Measurements from ENCODE around the gene SLC6A1.

SLC6A1 gene

DNA sequence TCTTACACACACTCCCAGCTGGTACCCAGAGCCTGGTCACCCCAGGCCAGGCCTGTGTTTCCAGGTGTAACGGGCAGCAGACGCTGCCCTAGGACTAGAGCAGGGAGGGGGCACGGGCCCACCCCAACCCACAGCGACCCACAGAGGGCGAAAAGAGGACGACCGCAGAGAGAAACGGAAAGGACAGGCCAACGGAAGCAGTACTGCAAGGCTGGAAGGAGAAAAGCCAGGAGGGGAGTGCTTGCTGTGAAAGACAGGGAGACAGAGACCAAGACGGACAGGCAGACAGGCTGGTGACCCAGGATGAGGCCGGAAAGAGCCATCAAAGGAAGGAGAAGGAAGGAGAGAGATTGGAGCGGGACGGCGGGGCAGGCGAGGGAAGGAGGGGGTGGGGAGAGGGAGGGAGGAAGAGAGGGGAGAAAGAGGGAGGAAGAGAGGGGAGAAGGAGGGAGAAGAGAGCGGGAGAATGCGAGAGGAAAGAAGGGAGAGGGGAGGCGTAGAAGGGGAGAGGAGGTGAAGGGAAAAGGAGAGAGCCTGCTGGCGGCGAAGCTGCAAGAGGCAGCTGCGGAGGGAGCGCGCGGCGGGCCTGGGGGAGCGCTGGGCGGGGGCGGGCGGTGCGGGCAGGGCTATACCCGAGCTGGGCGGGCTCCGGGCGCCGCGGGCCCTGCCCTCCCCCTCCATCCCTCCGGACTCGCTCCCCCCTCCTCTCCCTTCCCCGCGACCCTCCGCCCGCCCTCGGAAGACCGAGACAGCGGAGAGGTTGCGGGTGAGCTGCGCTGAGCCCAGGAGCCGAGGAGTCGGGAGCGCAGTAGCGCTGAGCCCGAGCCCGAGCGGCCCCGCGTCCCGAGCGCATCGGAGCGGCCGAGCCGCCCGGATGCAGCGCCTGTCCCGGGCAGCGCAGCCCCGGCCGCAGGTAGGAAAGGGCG lies at the start of gene SLC6A1:
Gene SLC6A1, plus strand, starts transcription at position 732 of the 926 bp plus-strand sequence. CDS start 24,464 bp downstream, outside the sequence.
- no peak for DNase-seq

DNA sequence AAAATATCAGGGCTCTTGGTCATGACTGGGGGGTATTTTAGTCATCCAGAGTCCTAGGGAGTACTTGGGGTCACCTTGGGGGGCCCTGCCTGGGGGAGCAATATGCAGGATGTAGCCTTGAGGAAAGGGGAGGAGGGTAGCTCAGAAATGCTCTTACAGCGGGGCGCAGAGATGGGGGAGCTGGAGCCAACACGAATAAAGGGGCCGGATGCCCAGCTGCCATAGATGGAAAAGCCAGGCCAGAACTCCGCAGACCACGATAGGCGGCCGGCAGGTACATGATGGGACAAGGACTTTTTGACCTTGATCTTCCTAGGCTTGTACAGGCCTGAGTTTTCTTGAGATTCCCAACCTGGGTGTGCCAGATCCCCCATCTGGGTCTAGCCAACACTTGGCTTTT lies 47.7 kb upstream of the SLC6A1 start:
- no peak for DNase-seq

DNA sequence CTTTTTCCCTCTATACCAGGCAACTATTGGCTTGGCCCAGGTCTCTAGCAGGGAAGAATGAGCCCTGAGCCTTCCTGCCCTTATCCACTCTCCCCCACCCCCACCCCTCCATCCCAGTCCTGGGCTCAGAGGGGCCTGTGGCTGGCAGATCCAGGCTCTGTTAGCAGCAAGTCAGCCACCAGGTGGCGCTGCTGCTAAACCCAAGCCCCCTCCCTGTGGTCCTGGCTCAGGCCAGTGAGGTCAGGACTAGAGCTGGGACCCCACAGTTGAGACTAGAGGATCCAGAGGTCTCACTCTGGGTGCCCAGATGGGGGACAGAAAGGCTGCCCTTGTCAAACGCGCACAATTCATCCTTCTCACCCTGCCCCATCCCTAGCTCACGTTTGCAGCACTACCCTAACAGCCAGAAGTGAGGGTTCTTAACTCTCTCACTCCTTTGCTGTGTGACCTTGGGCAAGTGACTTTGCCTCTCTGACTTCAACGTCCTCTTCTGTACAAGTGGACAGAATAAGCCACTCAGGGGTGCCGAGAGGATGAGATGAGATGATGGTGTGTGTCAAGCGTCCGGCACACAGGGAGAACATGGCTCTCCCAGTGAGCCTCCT lies 46.8 kb upstream of the SLC6A1 start:
- peak; percentile 50 for DNase-seq

DNA sequence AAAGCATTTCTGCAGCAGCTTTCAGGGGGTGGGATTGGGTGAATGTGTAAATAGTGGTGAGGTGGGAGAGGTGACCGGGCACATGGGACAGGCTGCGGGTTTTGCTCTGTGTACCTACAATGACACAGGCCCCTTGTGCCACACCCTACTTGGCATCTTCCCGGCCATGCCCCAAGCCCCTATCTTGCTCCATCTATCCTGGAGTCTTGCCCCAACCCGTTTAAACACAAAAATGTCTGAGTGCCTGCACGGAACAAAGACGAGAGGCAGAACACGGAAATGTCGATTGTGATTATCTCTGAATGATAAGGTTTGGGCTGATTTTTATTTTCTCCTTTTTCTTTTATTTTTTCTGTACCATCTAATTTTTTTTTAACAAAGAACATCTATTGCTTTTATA lies 46.0 kb upstream of the SLC6A1 start:
- DNase-seq, result no peak

DNA sequence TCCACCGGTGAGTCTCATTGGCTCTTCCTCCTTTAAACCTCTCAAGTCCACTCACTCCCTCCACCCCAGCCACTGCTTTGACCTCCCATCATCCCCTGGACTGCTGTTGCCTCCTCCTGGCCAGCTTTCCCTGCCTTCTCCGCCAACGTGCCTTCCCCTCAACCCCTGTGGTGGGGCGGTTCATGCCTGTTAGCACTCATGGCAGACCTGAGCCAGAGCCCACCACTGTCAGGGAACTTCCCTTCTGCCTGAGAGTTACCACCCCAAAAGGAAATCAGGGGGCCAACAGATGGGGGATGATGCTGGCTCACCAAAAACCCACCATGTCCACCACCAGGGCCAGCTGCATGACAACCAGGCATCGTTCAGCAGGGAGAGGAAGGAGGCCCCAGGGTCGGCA lies 44.2 kb upstream of the SLC6A1 start:
- no peak for DNase-seq

DNA sequence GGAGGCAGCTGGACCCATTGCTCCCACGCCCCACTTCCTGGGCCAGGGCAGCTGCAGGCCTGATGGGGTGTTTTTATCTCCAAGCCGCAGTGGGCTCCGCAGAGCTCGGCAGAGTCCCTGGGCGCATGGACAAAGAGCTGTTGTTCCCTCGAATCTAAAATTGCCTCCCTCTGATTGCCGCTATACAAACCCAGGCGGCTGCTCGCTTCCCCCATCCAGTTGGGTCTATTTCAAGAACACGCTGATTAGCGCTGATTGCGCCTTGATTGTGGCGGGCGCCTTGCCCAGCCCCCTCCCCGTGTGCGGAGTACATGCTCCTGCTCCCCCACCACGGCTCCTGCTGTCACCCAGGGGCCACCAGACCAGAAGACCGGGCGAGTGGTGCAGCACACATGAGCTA lies 43.4 kb upstream of the SLC6A1 start:
- no peak for DNase-seq

DNA sequence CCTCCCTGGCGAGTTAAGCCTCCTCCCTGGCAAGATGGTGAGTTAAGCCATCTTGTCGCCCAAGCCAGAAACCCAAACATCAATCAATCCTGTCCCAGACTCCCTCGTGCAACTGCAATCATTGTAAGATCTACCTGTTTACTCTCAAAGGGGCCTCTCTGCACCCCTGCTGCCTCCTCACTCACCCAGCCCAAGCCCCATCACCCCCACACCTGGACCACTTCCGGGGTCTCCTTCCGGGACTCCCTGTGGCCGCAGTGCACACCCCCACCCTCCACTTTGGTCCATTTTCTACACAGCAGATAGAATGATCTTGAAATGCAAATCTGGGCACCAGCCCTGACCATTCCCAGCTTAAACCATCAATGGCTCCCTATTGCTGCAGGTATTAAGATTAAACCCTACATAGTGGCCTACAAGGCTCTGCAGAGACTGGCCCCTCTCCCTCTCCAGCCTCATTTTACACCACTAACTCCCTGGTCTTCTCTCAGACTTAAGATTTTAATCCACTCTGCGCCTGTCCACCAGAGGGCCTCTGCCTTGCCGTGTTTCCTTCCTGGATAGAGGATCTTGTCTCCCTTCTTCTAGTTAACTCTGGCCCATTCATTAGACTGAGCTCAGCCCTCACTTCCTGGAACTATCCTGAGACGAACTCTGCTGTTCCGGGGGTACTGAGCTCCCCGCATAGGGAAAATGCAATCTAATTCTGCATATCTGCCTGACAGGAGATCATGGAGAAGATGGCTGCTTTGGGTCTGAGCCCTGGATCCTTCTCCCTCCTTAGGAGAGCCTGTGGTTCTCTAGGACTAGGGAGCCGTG lies 41.9 kb upstream of the SLC6A1 start:
- DNase-seq, result no peak

DNA sequence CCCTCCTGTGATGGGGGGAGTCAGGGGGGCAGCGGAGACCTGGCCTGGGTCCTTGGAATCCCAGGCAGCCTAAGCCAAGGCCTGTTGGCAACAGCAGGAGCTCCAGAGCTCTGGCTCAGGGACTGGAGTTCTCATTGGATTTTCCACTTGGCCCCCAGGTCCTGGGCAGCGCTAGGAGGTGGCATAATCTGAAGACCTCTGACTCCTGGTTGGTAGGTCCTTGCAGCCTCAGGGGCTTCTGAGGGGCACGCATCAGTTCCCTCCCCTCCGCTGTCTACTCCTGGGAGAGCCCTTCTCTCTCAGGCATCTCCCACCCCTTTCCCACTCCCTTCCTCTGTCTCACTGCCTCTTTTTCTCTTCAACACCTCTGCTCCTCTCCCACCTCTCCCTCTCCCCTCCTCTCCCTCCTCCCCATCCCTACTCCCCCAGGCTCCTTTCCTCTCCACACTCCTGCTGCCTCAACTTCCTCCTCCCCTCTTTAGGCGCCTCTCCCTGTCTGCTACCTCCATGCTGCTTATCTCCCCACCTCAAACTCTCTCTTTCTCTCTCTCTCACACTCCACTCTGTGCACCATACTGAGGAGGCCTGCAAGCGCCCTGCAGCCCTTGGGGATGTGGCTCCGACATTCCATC lies 41.1 kb upstream of the SLC6A1 start:
- no peak for DNase-seq

DNA sequence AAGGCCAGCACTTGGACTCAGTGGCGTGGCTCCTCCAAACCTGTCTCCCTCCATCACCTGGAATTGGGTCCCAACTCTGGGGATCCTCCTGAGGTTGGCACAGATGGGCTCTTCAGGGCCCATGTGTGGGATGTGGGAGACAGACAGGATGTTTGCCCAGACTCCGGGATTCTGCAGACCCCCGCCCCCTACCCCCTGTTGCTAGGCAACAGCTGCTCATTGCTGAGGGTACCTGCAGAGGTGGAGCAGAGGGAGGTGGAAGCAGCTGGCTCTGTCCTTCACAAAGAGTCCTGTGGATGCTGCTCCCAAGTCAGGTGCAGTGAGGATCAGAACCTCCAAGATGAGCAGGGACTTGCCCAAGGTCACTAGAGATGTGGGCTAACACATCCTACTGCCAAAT lies 40.0 kb upstream of the SLC6A1 start:
- DNase-seq, result no peak

DNA sequence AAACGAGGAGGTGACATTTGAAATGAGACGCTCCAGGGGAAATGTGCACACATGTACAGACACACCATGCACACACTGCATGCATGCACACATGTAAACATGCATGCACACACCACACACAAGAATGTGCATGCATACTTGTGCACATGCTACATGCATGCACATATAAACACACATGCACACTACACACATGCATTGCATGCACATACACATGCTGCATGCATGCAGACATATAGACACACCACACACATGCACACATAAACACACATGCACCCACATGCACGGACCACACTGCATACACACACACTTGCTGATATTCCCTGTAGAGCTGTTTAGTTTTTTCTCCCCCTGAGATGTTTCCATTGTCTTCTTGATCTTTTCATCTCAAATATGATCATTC lies 37.8 kb upstream of the SLC6A1 start:
- no peak for DNase-seq

DNA sequence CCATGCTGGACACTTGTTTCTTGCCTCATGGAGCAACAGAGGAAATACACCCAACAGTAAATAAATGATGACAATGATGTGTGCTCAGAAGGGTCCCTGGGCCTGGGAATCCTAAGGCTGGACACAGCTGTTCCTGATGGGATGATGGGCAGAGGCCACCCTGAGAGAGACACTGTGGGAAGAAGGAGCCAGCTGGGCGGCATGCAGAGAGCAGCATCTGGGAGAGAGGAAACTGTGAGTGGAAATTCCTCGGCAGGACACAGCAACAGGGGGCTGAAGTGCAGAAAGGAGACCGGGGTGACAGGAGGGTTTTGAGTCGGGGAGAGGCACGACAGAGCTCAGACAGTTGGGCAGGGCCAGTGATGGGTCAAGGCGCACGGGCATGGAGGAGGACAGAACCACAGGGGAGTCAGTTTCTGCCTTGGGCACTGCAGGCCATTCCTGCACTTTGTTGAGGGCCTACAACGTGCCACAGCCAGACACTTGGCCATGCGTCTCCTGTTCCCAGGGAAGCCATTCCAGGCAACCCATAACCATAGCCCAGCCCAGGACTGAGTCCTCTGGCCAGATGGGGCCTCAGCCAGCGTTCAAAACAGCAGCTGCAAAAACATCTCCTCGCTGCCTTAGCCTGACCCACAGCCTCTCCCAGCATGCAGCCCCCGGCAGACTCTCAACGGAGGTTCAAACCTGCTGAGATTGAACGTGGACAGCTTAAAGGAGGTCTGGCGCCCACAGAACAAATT lies 36.7 kb upstream of the SLC6A1 start:
- DNase-seq, result no peak

DNA sequence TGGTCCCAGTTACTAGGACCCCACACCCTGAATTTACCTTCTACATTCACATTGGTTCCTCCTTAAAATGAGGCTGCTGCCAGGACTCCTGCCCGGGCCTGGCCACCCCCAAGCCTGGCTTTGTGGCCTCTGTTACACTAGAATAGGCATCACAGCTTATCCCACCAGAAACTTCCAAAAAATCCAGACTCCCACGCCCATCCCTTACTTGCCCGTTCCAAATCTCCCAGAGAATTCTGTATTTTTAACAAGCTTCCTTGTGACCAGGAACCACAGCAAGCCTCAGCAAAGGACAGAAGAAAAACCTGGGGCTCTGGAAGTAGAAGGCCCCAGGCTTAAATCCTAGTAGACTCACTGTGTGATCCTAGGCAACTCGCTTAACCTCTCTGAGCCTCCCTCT lies 36.0 kb upstream of the SLC6A1 start:
- DNase-seq, result no peak

DNA sequence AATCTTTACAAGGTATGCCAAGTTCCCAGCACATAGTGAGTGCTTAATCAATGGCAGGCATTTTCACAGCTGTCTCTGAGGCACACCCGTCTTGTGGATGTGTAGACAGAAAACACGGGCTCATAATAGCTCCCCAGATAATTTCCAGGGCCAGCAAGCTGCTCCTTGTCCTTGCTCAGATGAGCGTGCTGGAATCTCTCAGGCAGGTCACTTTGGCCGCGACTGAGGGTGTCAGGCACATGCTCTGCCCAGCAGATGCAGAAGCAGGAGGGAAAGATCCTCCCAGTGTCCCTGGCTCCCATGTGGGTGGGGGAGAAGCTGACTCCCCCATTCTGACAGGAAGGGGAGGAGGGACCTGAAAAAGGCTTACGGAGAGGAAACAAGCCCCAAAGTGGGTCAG lies 35.6 kb upstream of the SLC6A1 start:
- no peak for DNase-seq

DNA sequence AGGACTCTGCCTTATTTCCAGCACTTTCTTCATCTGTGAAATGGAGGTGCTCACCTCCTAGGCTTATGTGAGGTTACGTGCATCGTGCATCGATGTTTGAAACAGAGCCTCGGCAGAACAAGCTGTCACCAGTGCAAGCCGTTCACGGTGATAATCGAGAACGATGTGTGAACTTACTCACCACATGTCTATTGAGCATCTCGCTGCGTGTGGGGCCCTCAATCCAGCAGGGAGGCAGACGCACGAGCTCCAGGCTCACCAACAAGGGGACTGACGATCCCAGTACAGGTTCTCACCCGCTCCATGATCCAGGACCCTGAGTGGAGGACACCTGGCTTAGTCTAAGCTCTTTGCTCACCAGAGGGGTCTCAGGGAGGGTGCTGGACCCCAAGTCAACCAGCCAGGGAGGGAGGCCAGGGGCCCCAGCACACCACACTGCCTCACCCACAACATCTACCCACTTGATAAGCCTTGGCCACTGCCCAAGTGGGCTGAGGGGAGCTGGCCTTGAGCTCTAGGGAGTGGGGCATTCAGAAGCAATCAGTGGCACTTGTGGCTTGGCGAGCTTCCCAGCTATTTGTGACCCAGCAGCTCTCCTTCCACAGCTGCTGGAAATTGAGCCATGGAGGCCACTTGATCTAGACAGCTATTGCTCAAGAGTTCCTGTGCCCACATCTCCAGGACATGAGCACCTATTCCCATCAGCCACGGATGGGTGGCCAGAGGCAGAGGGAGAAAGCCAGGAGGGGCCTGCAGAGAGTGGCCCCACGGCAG lies 34.4 kb upstream of the SLC6A1 start:
- DNase-seq, result no peak

DNA sequence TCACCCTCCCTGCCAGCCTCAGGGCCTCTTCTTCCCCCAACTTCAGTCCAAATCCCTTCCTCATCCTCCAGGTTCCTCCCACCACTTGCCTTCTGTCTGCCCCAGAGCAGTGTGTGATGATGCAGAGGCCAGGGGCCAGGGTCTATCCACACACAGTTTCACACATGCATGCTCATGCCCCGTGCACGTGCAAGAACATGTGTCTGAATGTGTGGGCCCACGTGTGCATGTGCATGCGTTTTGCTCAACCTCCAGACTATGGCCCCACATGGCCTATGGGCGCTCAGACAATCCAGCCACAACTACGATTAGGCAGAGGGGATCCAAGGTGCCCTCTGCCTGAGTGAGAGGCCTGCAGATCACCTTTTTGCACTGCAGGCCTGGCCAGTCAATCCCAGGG lies 32.3 kb upstream of the SLC6A1 start:
- DNase-seq, result no peak

DNA sequence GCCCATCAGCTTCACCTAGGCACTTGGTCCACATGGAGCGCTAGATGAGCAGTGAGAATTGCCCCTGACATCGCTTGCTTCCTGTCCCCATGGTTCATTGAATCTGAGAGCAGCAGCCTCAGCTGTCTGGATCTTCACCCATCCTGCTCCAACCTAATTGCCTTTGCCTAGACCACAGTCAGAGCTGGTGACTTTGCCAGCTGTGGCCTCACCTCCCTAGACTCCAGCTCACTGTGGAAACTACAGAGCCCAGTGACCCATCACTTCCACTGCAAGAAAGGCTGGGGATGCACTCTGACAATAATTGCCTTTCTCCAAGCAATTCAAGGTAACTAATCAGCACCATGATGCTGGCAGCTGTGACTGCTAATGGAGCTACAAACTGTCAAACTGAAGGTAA lies 30.6 kb upstream of the SLC6A1 start:
- no peak for DNase-seq

DNA sequence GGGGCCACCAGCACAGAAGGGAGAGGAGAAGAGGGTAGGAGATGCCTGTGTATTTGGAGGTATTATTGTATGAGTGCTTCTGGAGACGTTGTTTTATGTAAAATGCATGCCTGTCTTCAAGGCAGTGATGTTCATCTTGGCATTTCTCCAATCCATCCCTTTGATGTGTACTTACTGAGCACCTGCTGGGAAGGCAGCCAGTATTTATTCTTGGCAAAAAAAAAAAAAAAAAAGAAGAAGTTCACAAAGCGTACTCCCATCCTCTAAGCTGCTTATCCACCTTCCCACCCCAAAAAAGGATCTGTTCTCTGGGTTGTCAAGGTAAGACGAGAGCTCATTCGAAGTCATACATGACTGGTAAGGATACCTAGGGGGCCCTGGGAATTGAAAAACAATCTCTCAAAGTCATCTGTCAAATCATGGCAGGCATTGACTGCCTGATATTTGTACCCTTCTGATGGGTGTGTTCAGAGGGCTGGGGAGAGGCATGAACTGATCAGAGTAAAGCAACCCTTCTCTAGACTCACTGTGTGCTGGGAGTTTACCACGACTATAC lies 30.0 kb upstream of the SLC6A1 start:
- DNase-seq, result no peak

DNA sequence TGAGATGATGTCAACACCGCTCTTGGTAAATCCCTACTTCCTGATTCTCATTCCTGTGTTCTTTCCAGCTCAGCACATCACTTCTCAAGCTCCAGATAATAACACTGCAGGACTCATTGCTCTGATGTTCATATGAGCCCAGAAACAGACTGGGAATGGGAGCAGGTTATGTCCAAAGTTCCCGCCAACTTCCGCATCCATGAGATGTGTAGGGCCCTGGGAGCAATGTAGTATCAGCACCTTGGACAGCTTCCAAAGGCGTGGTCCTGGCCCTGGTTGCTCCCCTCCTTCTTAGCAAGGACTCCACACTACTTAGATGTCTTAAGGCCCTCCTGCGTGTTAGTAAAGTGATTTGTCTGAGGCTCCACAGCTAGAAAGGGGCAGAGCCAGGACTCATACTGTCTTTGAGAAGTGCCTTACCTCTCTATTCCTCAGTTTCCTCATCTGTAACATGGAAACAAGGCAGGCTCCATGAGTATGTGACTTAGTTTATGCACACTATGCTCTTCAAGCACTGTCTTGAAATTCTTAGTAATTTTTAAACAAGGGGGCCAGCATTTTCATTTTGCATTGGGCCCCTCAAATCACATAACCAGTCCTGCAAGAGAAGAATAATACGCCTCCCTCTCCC lies 27.9 kb upstream of the SLC6A1 start:
- DNase-seq, result no peak

DNA sequence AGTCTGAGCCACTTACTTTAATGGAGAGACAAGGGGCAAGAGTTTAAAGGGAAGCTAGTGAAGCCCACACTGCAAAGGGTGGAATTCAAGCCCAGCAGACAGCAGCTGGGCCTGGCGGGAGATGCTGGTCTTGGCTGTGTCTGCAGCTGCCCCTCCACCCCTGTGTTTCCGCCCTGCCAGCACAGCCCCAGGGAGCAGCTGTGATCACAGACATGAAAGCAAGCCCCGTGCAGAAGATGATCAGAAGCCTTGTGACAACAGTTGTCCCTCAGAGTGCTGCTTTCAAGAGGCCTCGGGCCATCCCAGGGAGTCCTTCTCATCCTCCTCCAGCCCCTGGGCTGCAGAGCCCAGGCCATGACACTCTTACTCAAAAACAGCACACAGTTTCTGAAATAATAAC lies 24.1 kb upstream of the SLC6A1 start:
- no peak for DNase-seq

DNA sequence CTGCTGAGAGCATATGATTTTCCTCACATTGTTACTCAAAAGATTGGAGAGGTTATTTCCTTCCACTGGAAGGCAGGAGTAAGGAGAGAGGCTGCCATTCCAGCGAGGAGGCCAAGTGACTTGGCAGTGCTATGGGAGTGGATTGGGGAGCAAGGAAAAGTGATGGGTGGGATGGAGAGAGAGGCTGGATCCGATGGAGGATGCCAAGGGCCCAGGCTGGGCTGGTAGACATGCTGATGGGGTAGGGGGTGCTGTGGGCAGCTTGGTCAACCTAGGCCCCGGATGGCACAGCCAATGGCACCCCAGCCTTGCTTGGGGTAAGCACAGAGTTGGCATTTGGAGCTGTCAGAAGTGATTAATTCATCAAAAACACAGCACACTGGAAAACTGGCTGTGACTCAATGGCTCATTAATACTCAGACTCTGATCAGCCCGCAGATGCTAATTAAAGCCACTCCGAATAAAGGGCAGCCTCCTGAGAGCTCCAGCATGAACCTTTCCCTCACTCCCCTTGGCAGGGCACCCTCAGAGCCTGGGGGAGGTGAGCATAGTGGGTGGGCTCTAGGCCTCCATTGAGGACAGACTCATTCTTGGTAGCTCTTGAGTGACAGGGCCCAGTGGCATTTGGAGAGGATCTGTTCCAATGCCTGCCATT lies 22.1 kb upstream of the SLC6A1 start:
- no peak for DNase-seq
